Measurements from ENCODE around the gene HAL. TPM values are rescaled to one million over a fixed set of nuclear protein-coding genes. Genes with fewer than 3 reads are reported as not detected.

HAL gene
- total RNA-seq, 1 donor = 0.36 TPM

GRCh38 chr12:95984682-95985081 is 11.5 kb downstream of the HAL start:
- no peaks in the 10 kb centered on the region for H3K9me3 ChIP-seq (ENCODE audit: low read depth, low read length)
- no peak overlapping the region for H2AFZ ChIP-seq (ENCODE audit: low read length)
- no peak for TF ChIP-seq CTCF (IDR thresholded peaks at IDR 0.05; ENCODE audit: extremely low read depth, low read depth, low read length)
- no peaks in the 10 kb centered on the region for H3K36me3 ChIP-seq (ENCODE audit: insufficient read depth, low read length)
- no peak overlapping the region for H3K4me2 ChIP-seq (ENCODE audit: insufficient read depth, low read length)
- no peak overlapping the region for H3K27ac ChIP-seq (ENCODE audit: low read depth, low read length)
- H3K79me2 ChIP-seq (ENCODE audit: insufficient read depth, low read length) = no peaks in the 10 kb centered on the region
- no peak for DNase-seq (ENCODE audit: insufficient read length, low spot score, missing footprints)
- H4K20me1 ChIP-seq (ENCODE audit: insufficient read depth, low read length) = no peaks in the 10 kb centered on the region
- no peaks in the 10 kb centered on the region for H3K4me1 ChIP-seq (ENCODE audit: insufficient read depth, low read length)
- no peak overlapping the region for H3K4me3 ChIP-seq (ENCODE audit: insufficient read depth, low read length)
- H3K27me3 ChIP-seq (ENCODE audit: insufficient read depth, low read length) = peaks cover 12% of the 10 kb centered on the region

GRCh38 chr12:95982602-95983001 is 13.5 kb downstream of the HAL start:
- DNase-seq (ENCODE audit: insufficient read length, low spot score, missing footprints) = no peak
- Histone ChIP-seq H3K36me3 (ENCODE audit: insufficient read depth, low read length) (no peaks in the 10 kb centered on the region), H3K4me1 (ENCODE audit: insufficient read depth, low read length) (no peaks in the 10 kb centered on the region), H3K9me3 (ENCODE audit: low read depth, low read length) (no peaks in the 10 kb centered on the region), H4K20me1 (ENCODE audit: insufficient read depth, low read length) (no peaks in the 10 kb centered on the region), H3K4me2 (ENCODE audit: insufficient read depth, low read length) (no peak overlapping the region), H3K4me3 (ENCODE audit: insufficient read depth, low read length) (no peak overlapping the region), H3K27me3 (ENCODE audit: insufficient read depth, low read length) (peaks cover 14% of the 10 kb centered on the region), H3K79me2 (ENCODE audit: insufficient read depth, low read length) (no peaks in the 10 kb centered on the region), H2AFZ (ENCODE audit: low read length) (no peak overlapping the region), H3K27ac (ENCODE audit: low read depth, low read length) (no peak overlapping the region)
- no peak for TF ChIP-seq CTCF (IDR thresholded peaks at IDR 0.05; ENCODE audit: extremely low read depth, low read depth, low read length)

GRCh38 chr12:95980437-95980836 is 15.7 kb downstream of the HAL start:
- H3K36me3 ChIP-seq (ENCODE audit: insufficient read depth, low read length) = no peaks in the 10 kb centered on the region
- H3K4me3 ChIP-seq (ENCODE audit: insufficient read depth, low read length) = no peak overlapping the region
- no peak for DNase-seq (ENCODE audit: insufficient read length, low spot score, missing footprints)
- H3K4me1 ChIP-seq (ENCODE audit: insufficient read depth, low read length) = no peaks in the 10 kb centered on the region
- no peak overlapping the region for H3K27ac ChIP-seq (ENCODE audit: low read depth, low read length)
- no peak overlapping the region for H3K4me2 ChIP-seq (ENCODE audit: insufficient read depth, low read length)
- no peaks in the 10 kb centered on the region for H4K20me1 ChIP-seq (ENCODE audit: insufficient read depth, low read length)
- no peaks in the 10 kb centered on the region for H3K9me3 ChIP-seq (ENCODE audit: low read depth, low read length)
- H3K27me3 ChIP-seq (ENCODE audit: insufficient read depth, low read length) = peaks cover 14% of the 10 kb centered on the region
- no peaks in the 10 kb centered on the region for H3K79me2 ChIP-seq (ENCODE audit: insufficient read depth, low read length)
- no peak for TF ChIP-seq CTCF (IDR thresholded peaks at IDR 0.05; ENCODE audit: extremely low read depth, low read depth, low read length)
- no peak overlapping the region for H2AFZ ChIP-seq (ENCODE audit: low read length)

GRCh38 chr12:95978774-95979173 is 17.4 kb downstream of the HAL start:
- Histone ChIP-seq H3K4me3 (ENCODE audit: insufficient read depth, low read length) (no peak overlapping the region), H4K20me1 (ENCODE audit: insufficient read depth, low read length) (no peaks in the 10 kb centered on the region), H3K27ac (ENCODE audit: low read depth, low read length) (no peak overlapping the region), H3K27me3 (ENCODE audit: insufficient read depth, low read length) (peaks cover 14% of the 10 kb centered on the region), H3K9me3 (ENCODE audit: low read depth, low read length) (no peaks in the 10 kb centered on the region), H3K4me2 (ENCODE audit: insufficient read depth, low read length) (no peak overlapping the region), H2AFZ (ENCODE audit: low read length) (no peak overlapping the region), H3K79me2 (ENCODE audit: insufficient read depth, low read length) (no peaks in the 10 kb centered on the region), H3K36me3 (ENCODE audit: insufficient read depth, low read length) (no peaks in the 10 kb centered on the region), H3K4me1 (ENCODE audit: insufficient read depth, low read length) (no peaks in the 10 kb centered on the region)
- TF ChIP-seq CTCF (IDR thresholded peaks at IDR 0.05; ENCODE audit: extremely low read depth, low read depth, low read length) = no peak
- DNase-seq (ENCODE audit: insufficient read length, low spot score, missing footprints) = no peak
